ENCODE results near the gene TRIP12. TPM values are rescaled to one million over a fixed set of nuclear protein-coding genes. Genes with fewer than 3 reads are reported as not detected.
A peak's percentile ranks its signal among the peaks of the same experiment; 100 is the strongest.
"Not testable (repeated sequence)": the region's sequence is repeated elsewhere in the genome, so short reads cannot be mapped to it uniquely, and the experiment has no call there.

Gene TRIP12
- 274 TPM for total RNA-seq
- polyA plus RNA-seq = 49.2 TPM

DNA sequence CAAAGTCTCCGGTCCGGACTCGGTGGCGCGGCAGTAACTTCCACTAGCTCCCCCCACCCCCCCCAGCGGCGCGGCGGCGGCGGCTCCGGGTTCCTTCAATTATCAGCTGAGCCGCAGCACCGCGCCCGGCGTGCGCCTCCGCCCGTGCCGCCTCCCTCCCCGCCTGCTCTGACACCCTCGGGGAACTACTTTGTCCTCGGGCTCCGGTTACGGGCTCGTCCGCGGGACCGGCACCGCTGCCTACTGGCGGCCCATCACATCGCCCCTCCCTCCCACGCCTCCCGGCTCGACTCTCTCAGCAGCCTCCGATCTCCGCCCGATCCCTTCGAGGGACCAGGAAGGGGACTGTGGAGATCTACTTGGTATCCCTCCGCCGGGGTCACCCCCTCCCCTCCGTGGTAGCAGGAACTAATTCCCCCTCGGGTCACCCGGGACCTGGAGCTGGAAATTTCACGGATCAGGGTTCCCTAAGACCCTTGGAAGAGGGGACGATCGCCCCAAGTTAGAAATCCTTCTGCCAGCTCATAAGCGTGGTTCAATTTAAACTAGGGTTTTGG lies at the start of gene TRIP12:
TSS of gene TRIP12 (minus strand) at position 118 of the 557 bp plus-strand sequence. CDS start 41,930 bp downstream, outside the sequence.
- no peaks in the 10 kb centered on the region for H3K36me3 ChIP-seq (ENCODE audit: insufficient read depth)
- no peaks in the 10 kb centered on the region for H3K4me1 ChIP-seq (ENCODE audit: insufficient read depth)
- peak; percentile 93 for DNase-seq (ENCODE audit: extremely low spot score)
- under 1% methylated on average over 49 of the region's 49 CpGs for WGBS
- H3K4me3 ChIP-seq (ENCODE audit: low read depth, low read length) = peak within 1 kb of the TSS; percentile 93
- H3K27ac ChIP-seq (ENCODE audit: low read depth) = peak within 1 kb of the TSS; percentile 96

DNA sequence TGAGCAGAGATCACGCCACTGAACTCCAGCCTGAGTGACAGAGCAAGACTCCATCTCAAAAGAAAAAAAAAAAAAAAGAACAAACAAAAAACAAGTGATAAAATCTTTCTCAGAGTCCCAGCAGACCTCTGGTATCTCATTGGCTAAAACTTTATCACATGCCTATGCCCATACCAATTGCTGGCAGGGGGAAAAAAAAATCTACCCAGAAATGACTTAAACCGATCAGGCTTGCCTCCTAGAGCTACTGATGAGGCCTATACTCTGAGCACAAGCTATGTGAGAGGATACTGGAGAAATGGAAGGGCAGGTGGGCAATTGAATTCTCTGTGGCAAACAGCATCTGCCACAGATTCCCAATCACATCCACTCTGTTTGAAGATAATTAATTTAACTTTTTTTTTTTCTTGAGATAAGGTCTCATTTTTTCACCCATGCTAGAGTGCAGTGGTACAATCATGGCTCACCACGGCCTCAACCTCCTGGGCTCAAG lies 49.5 kb upstream of the TRIP12 start:
- 78% methylated on average over 3 of the region's 3 CpGs for WGBS
- Histone ChIP-seq H3K4me1 (ENCODE audit: insufficient read depth) (no peaks in the 10 kb centered on the region), H3K4me3 (ENCODE audit: low read depth, low read length) (no peak overlapping the region), H3K36me3 (ENCODE audit: insufficient read depth) (no peaks in the 10 kb centered on the region), H3K27ac (ENCODE audit: low read depth) (no peak overlapping the region)
- no peak for DNase-seq (ENCODE audit: extremely low spot score)

DNA sequence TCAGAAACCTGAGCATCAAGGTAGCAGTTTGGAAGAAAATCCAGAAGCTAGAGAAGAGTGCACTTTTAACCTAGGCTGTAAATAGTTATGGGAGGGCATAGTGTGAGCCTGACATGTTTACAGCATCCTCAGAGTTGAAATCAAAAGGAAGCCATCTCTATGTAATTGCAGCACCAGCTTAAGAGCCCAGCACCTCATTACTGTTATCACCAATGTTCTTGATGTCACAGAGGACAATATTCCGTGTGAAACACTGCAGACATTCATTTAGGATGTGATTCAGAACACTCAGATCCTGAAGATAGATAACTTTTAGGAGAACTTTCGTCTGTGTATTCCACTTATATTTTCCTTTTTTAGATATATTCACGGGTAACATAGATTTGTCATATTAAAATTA lies 48.6 kb upstream of the TRIP12 start:
- 77% methylated on average over 3 of the region's 3 CpGs for WGBS
- H3K4me1 ChIP-seq (ENCODE audit: insufficient read depth) = no peaks in the 10 kb centered on the region
- H3K27ac ChIP-seq (ENCODE audit: low read depth) = no peak overlapping the region
- no peak overlapping the region for H3K4me3 ChIP-seq (ENCODE audit: low read depth, low read length)
- no peaks in the 10 kb centered on the region for H3K36me3 ChIP-seq (ENCODE audit: insufficient read depth)
- DNase-seq (ENCODE audit: extremely low spot score) = no peak

DNA sequence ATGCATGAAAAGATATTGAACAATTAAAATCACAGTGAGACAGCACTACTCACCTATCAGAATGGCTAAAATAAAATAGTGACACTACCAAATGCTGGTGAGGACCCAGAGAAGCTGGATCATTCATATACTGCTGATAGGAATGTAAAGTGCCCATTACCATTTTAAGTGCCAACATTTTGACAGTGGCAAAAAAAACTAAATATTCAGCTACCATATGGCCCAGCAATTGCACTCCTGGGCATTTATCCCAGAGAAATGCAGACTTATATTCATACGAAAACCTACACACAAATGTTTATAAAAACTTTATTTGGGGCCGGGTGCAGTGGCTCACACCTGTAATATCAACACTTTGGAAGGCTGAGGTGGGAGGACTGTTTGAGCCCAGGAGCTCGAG lies 48.1 kb upstream of the TRIP12 start:
- Histone ChIP-seq H3K4me3 (ENCODE audit: low read depth, low read length) (no peak overlapping the region), H3K27ac (ENCODE audit: low read depth) (no peak overlapping the region), H3K4me1 (ENCODE audit: insufficient read depth) (no peaks in the 10 kb centered on the region), H3K36me3 (ENCODE audit: insufficient read depth) (no peaks in the 10 kb centered on the region)
- WGBS = 72% methylated on average over 3 of the region's 3 CpGs
- DNase-seq (ENCODE audit: extremely low spot score) = no peak

DNA sequence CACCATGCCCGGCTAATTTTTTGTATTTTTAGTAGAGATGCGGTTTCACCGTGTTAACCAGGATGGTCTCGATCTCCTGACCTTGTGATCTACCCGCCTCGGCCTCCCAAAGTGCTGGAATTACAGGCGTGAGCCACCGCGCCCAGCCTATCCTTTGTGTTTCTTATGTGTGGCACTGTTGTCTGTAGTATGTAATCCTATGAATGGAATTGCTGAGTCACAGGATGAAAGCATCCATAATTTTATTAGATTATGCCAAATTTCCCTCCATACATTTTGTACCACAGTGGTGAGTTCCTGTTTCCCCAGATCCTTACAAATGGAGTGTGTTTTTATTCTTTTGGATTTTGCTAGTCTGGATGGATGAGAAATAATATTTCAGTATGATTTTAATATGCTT lies 41.8 kb upstream of the TRIP12 start:
- not testable (repeated sequence) for H3K36me3 ChIP-seq (ENCODE audit: insufficient read depth); H3K4me1 ChIP-seq (ENCODE audit: insufficient read depth); DNase-seq (ENCODE audit: extremely low spot score); H3K4me3 ChIP-seq (ENCODE audit: low read depth, low read length); H3K27ac ChIP-seq (ENCODE audit: low read depth)
- WGBS = 95% methylated on average over 9 of the region's 9 CpGs

DNA sequence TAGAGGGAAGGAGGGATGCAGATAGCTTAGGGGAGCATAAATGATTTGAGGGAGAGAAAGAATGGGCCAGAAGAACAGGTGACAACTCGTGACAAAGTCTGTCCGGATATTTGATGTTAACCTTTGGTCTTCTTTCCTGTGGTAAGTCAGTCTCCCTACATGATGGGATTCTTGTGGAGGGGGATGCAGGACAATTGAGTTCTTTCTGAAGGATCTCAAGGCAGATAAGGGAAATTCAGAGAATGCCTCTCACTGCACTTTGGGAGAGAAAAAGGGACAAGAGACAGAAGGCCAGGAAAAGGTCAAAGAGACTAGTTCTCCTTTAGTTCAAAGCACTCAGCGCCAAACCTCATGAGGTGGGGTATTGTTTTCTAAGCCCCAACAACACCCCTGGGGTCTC lies 34.7 kb upstream of the TRIP12 start:
- Histone ChIP-seq H3K36me3 (ENCODE audit: insufficient read depth) (no peaks in the 10 kb centered on the region), H3K4me1 (ENCODE audit: insufficient read depth) (no peaks in the 10 kb centered on the region), H3K27ac (ENCODE audit: low read depth) (no peak overlapping the region), H3K4me3 (ENCODE audit: low read depth, low read length) (no peak overlapping the region)
- 86% methylated on average over 3 of the region's 3 CpGs for WGBS
- DNase-seq (ENCODE audit: extremely low spot score) = no peak

- DNase-seq (ENCODE audit: extremely low spot score) = no peak
- H3K27ac ChIP-seq (ENCODE audit: low read depth) = no peak overlapping the region
- H3K4me3 ChIP-seq (ENCODE audit: low read depth, low read length) = no peak overlapping the region
- H3K4me1 ChIP-seq (ENCODE audit: insufficient read depth) = no peaks in the 10 kb centered on the region
- 93% methylated on average over 1 of the region's 1 CpG for WGBS
- H3K36me3 ChIP-seq (ENCODE audit: insufficient read depth) = no peaks in the 10 kb centered on the region
Observed at GRCh38 chr2:229955663-229956062, 33.9 kb upstream of the TRIP12 start.

DNA sequence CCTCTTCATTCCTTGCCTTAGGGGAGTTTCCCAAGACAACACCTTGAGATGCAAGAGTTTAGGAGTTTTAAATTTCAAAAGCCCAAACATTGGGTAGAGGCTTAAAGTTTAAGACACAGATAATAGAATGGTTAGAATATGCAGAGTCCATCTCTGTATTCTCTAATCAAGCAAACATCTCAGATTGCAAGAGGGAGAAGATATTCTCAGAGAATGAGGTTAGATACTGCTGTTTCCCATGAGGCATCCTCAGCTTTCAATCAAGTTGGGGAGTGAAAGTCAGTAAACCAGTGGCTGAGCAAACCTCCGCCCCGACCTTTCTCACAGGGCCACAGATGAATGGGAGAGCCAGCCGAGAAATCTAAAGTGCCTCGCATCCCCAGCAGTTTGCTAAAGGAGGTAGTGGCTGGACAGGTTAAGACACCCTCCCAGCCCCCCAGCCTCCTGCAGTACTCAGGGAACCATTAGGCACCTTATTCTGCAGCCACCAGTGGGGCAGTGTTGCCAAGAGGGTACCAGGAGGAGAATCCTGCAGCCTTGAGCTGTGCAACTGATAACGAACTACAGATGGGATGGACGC lies 30.5 kb upstream of the TRIP12 start:
- 89% methylated on average over 6 of the region's 6 CpGs for WGBS
- Histone ChIP-seq H3K4me3 (ENCODE audit: low read depth, low read length) (no peak overlapping the region), H3K4me1 (ENCODE audit: insufficient read depth) (no peaks in the 10 kb centered on the region), H3K27ac (ENCODE audit: low read depth) (no peak overlapping the region), H3K36me3 (ENCODE audit: insufficient read depth) (no peaks in the 10 kb centered on the region)
- no peak for DNase-seq (ENCODE audit: extremely low spot score)

DNA sequence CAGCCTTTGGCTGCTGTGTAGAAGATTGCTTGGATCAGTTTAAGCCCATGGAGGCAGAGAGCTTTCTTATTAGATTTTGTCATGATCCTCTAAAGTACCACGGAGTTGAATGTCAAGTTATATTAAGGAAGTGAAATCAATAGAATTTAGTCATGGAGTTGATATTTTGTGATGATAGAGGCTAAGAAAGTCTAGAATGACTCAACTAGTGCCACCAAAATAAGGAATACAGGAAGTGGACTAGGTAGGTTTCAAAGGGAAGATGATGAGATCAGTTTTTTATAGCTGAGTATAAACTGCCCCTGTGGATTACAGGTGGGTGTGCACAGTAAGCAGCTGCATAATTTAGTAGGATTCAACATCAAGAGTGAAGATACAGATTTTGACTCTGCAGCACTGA lies 25.7 kb upstream of the TRIP12 start:
- 88% methylated on average over 1 of the region's 1 CpG for WGBS
- Histone ChIP-seq H3K27ac (ENCODE audit: low read depth) (no peak overlapping the region), H3K36me3 (ENCODE audit: insufficient read depth) (no peaks in the 10 kb centered on the region), H3K4me1 (ENCODE audit: insufficient read depth) (no peaks in the 10 kb centered on the region), H3K4me3 (ENCODE audit: low read depth, low read length) (no peak overlapping the region)
- no peak for DNase-seq (ENCODE audit: extremely low spot score)

DNA sequence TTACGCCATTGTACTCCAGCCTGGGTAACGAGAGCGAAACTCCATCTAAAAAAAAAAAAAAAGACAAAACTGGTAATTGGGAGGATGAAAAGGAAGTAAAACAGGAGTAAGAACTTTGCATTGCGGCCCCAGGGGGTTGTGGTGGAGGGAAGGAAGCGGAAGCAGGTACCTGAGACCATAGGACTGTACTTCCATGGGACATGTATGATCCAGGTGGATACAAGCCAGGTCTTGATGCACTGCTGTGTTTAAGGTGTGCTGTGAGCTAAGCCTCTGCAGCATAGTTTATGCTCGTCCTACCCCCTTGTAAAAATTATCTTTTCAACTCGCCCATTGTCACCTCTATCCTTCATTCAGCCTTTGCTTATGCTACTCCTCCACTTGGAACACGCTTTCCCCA lies 24.2 kb upstream of the TRIP12 start:
- no peak overlapping the region for H3K27ac ChIP-seq (ENCODE audit: low read depth)
- no peak for DNase-seq (ENCODE audit: extremely low spot score)
- WGBS = 91% methylated on average over 8 of the region's 8 CpGs
- no peak overlapping the region for H3K4me3 ChIP-seq (ENCODE audit: low read depth, low read length)
- no peaks in the 10 kb centered on the region for H3K4me1 ChIP-seq (ENCODE audit: insufficient read depth)
- H3K36me3 ChIP-seq (ENCODE audit: insufficient read depth) = no peaks in the 10 kb centered on the region

- H3K27ac ChIP-seq (ENCODE audit: low read depth) = no peak overlapping the region
- no peaks in the 10 kb centered on the region for H3K4me1 ChIP-seq (ENCODE audit: insufficient read depth)
- H3K36me3 ChIP-seq (ENCODE audit: insufficient read depth) = no peaks in the 10 kb centered on the region
- 50% methylated on average over 5 of the region's 5 CpGs for WGBS
- DNase-seq (ENCODE audit: extremely low spot score) = no peak
- no peak overlapping the region for H3K4me3 ChIP-seq (ENCODE audit: low read depth, low read length)
Observed at GRCh38 chr2:229943770-229944449, 22.1 kb upstream of the TRIP12 start.

GRCh38 chr2:229943171-229943570 lies 21.4 kb upstream of the TRIP12 start:
- Histone ChIP-seq H3K36me3 (ENCODE audit: insufficient read depth) (no peaks in the 10 kb centered on the region), H3K4me3 (ENCODE audit: low read depth, low read length) (no peak overlapping the region), H3K27ac (ENCODE audit: low read depth) (no peak overlapping the region), H3K4me1 (ENCODE audit: insufficient read depth) (no peaks in the 10 kb centered on the region)
- WGBS = 94% methylated on average over 2 of the region's 2 CpGs
- DNase-seq (ENCODE audit: extremely low spot score) = no peak

DNA sequence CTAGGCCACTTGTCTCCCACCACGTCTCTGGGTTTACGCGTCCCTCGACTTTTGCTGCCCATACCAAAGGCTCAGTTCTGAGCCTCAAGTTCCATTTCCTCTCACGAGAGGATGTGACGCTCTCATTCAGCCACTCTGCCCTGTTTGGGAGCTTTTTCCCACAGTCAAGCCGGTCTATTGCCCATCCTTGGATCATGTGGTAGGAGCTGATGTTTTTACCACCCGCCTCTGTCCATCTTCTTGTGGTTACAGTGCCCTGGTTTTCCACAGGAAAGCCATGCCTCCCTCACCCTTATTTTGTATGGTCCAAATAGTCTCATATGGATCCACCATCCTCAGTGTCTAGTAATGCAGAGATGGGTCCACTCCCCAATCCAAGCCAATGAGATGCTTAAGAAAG lies 20.9 kb upstream of the TRIP12 start:
- no peaks in the 10 kb centered on the region for H3K36me3 ChIP-seq (ENCODE audit: insufficient read depth)
- DNase-seq (ENCODE audit: extremely low spot score) = no peak
- H3K4me3 ChIP-seq (ENCODE audit: low read depth, low read length) = no peak overlapping the region
- no peak overlapping the region for H3K27ac ChIP-seq (ENCODE audit: low read depth)
- 96% methylated on average over 8 of the region's 8 CpGs for WGBS
- no peaks in the 10 kb centered on the region for H3K4me1 ChIP-seq (ENCODE audit: insufficient read depth)

DNA sequence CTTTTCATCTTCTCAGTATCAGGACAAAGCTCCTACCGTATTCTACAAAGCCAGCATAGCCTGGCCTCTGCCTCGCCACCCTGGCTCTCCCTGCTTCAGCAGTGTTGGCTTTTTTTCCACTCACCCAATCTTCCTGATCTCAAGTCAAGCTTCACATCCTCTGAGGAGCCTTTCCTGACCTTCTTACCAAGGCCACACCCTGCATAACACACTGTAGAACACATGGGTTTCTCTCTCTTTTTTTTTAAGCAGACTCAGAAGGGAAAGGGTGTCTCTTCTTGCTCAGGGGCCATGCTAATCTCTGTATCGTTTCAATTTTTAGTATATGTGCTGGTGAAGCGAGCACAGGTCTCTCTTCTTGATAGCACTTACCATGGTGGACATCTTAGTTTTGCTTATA lies 15.7 kb upstream of the TRIP12 start:
- Histone ChIP-seq H3K27ac (ENCODE audit: low read depth) (no peak overlapping the region), H3K4me3 (ENCODE audit: low read depth, low read length) (no peak overlapping the region), H3K36me3 (ENCODE audit: insufficient read depth) (no peaks in the 10 kb centered on the region), H3K4me1 (ENCODE audit: insufficient read depth) (no peaks in the 10 kb centered on the region)
- WGBS = 92% methylated on average over 4 of the region's 4 CpGs
- no peak for DNase-seq (ENCODE audit: extremely low spot score)

Measured in urinary bladder (tissue), 4 donors.